GM12878 (cell line): ENCODE results near the gene TEX55. TPM values are rescaled to one million over a fixed set of nuclear protein-coding genes. Genes with fewer than 3 reads are reported as not detected.

Experiments used
- ZNF687 ChIP-seq: fragments of 450-650 bp; IDR thresholded peaks from 2 replicates; pipeline ENCODE4 v1.6.1; 2017; ENCODE audit warnings: mild to moderate bottlenecking, moderate library complexity
- polyA plus RNA-seq, 11 experiments: library from polyadenylated mRNA; depleted of rRNA in 4 of 11; unstranded in 6 of 11; stranded (reverse) in 5 of 11; fragments of >200 nt; fragmentation: Nextera tagmentation in 4 of 11; fragmentation: Illumina TruSeq in 1 of 11; extraction: Ambion mirVana in 4 of 11; extraction: Trizol in 1 of 11; gene quantifications; 1 replicate in 1 of 11; 2 replicates in 10 of 11; pipeline versions ENCODE4 v1.2.1 to v1.2.3, GENCODE V29; 2011 to 2016; ENCODE audit warnings: inconsistent platforms in 2 of 11, missing spikeins in 2 of 11, low read depth in 1 of 11
- total RNA-seq, 4 experiments: library from RNA; depleted of rRNA in 3 of 4; stranded (reverse); fragments of >200 nt in 3 of 4; fragmentation: Illumina TruSeq in 1 of 4; extraction: Trizol in 1 of 4; gene quantifications; 2 replicates each; pipeline versions ENCODE4 v1.2.1 to v1.2.3, GENCODE V29; 2013 to 2021

The TEX55 gene
- total and polyA plus RNA-seq, 10 of the 15 experiments (the other 5 are each of a cell fraction or from before 2014, with no cell fraction given): not detected

- no peak for TF ChIP-seq ZNF687
These were observed 49.9 kb downstream of the TEX55 start (continued) for GRCh38 chr3:119195911-119196310.

Other genes with a start within 250 kb of the TEX55 start
- not detected in 2 replicates for gene IGSF11, start 111.3 kb upstream of the TEX55 start, total RNA-seq (2014; rRNA removed)
- not detected in 2 replicates for gene IGSF11, start 111.3 kb upstream of the TEX55 start, total RNA-seq (2014; rRNA removed; fragmentation: Illumina TruSeq; extraction: Trizol)
- gene IGSF11, start 111.3 kb upstream of the TEX55 start, total RNA-seq (2021): not detected in 2 replicates
- gene IGSF11, start 111.3 kb upstream of the TEX55 start, polyA plus RNA-seq (2011; rRNA removed): not detected in 2 replicates
- gene IGSF11, start 111.3 kb upstream of the TEX55 start, polyA plus RNA-seq (2014; fragmentation: Illumina TruSeq; extraction: Trizol): 0.03 TPM in 1 of 2 replicates, not detected in the other
- gene IGSF11, start 111.3 kb upstream of the TEX55 start, polyA plus RNA-seq (2014; fragmentation: Nextera tagmentation; extraction: Ambion mirVana): not detected
- gene IGSF11, start 111.3 kb upstream of the TEX55 start, polyA plus RNA-seq (2014; rRNA removed): not detected in 2 replicates
- not detected for gene IGSF11, start 111.3 kb upstream of the TEX55 start, polyA plus RNA-seq (2016; fragmentation: Nextera tagmentation; extraction: Ambion mirVana)
- not detected in 2 replicates for gene UPK1B, start 27.4 kb downstream of the TEX55 start, total RNA-seq (2014; rRNA removed)
- gene UPK1B, start 27.4 kb downstream of the TEX55 start, total RNA-seq (2014; rRNA removed; fragmentation: Illumina TruSeq; extraction: Trizol): not detected in 2 replicates
- not detected in 2 replicates for gene UPK1B, start 27.4 kb downstream of the TEX55 start, total RNA-seq (2021)
- not detected in 2 replicates for gene UPK1B, start 27.4 kb downstream of the TEX55 start, polyA plus RNA-seq (2011; rRNA removed)
- gene UPK1B, start 27.4 kb downstream of the TEX55 start, polyA plus RNA-seq (2014; fragmentation: Illumina TruSeq; extraction: Trizol): not detected in 2 replicates
- not detected for gene UPK1B, start 27.4 kb downstream of the TEX55 start, polyA plus RNA-seq (2014; fragmentation: Nextera tagmentation; extraction: Ambion mirVana)
- gene UPK1B, start 27.4 kb downstream of the TEX55 start, polyA plus RNA-seq (2014; rRNA removed): not detected in 2 replicates
- gene UPK1B, start 27.4 kb downstream of the TEX55 start, polyA plus RNA-seq (2016; fragmentation: Nextera tagmentation; extraction: Ambion mirVana): not detected
- 10.8 and 11.9 TPM in 2 replicates for gene B4GALT4, start 94.7 kb downstream of the TEX55 start, total RNA-seq (2014; rRNA removed)
- 10.6 and 11.7 TPM in 2 replicates for gene B4GALT4, start 94.7 kb downstream of the TEX55 start, total RNA-seq (2014; rRNA removed; fragmentation: Illumina TruSeq; extraction: Trizol)
- gene B4GALT4, start 94.7 kb downstream of the TEX55 start, total RNA-seq (2021): 12.4 and 13.0 TPM in 2 replicates
- gene B4GALT4, start 94.7 kb downstream of the TEX55 start, polyA plus RNA-seq (2011; rRNA removed): 16.6 and 18.7 TPM in 2 replicates
- gene B4GALT4, start 94.7 kb downstream of the TEX55 start, polyA plus RNA-seq (2014; fragmentation: Illumina TruSeq; extraction: Trizol): 8.8 and 12.9 TPM in 2 replicates
- gene B4GALT4, start 94.7 kb downstream of the TEX55 start, polyA plus RNA-seq (2014; fragmentation: Nextera tagmentation; extraction: Ambion mirVana): 10 to 100 TPM; 13.8 to 15.4 TPM
- gene B4GALT4, start 94.7 kb downstream of the TEX55 start, polyA plus RNA-seq (2014; rRNA removed): 9.0 and 11.7 TPM in 2 replicates
- 10 to 100 TPM; 15.6 to 16.7 TPM for gene B4GALT4, start 94.7 kb downstream of the TEX55 start, polyA plus RNA-seq (2016; fragmentation: Nextera tagmentation; extraction: Ambion mirVana)
- gene ARHGAP31, start 148.2 kb downstream of the TEX55 start, total RNA-seq (2014; rRNA removed): 10.0 and 10.5 TPM in 2 replicates
- 10.5 and 10.6 TPM in 2 replicates for gene ARHGAP31, start 148.2 kb downstream of the TEX55 start, total RNA-seq (2014; rRNA removed; fragmentation: Illumina TruSeq; extraction: Trizol)
- gene ARHGAP31, start 148.2 kb downstream of the TEX55 start, total RNA-seq (2021): 26.4 and 27.4 TPM in 2 replicates
- gene ARHGAP31, start 148.2 kb downstream of the TEX55 start, polyA plus RNA-seq (2011; rRNA removed): 27.4 and 29.8 TPM in 2 replicates
- 11.9 and 13.5 TPM in 2 replicates for gene ARHGAP31, start 148.2 kb downstream of the TEX55 start, polyA plus RNA-seq (2014; fragmentation: Illumina TruSeq; extraction: Trizol)
- gene ARHGAP31, start 148.2 kb downstream of the TEX55 start, polyA plus RNA-seq (2014; fragmentation: Nextera tagmentation; extraction: Ambion mirVana): 1 to 10 TPM in 1 of 2 experiments, under 1 TPM in 1; 0.97 to 1.6 TPM
- gene ARHGAP31, start 148.2 kb downstream of the TEX55 start, polyA plus RNA-seq (2014; rRNA removed): 10.1 and 10.7 TPM in 2 replicates
- 1 to 10 TPM; 6.9 to 7.2 TPM for gene ARHGAP31, start 148.2 kb downstream of the TEX55 start, polyA plus RNA-seq (2016; fragmentation: Nextera tagmentation; extraction: Ambion mirVana)